ENCODE results near the gene ZNF205. TPM values are rescaled to one million over a fixed set of nuclear protein-coding genes. Genes with fewer than 3 reads are reported as not detected.

ZNF205 gene
- 19.7 and 21.1 TPM in 2 replicates for total RNA-seq
- long read RNA-seq, partial matches to known transcripts, result 1 of 1 reads
- long read RNA-seq, other reads (novel, unspliced or antisense), result 0 of 1 reads

GRCh38 chr16:3112058-3112880 is at the start of gene ZNF205:
Gene ZNF205, plus strand, starts transcription at chr16:3112586. Its CDS starts 845 bp downstream, at chr16:3113431.
- no peak for TF ChIP-seq CTCF (conservative IDR thresholded peaks at IDR 0.05)
- Mint-ChIP-seq H3K4me3 (peak within 1 kb of the TSS; percentile 82), H3K27ac (ENCODE audit: unreplicated experiment) (peak within 1 kb of the TSS; percentile 94), H3K9me3 (no peaks in the 10 kb centered on the region), H3K36me3 (ENCODE audit: low read depth) (no peaks in the 10 kb centered on the region), H3K27me3 (ENCODE audit: low read depth) (peaks cover 1% of the 10 kb centered on the region), H3K4me1 (peaks cover 29% of the 10 kb centered on the region)
- peak; percentile 72 for DNase-seq (ENCODE audit: low read depth, low spot score)

- Mint-ChIP-seq H3K4me3 (no peak overlapping the region), H3K36me3 (ENCODE audit: low read depth) (no peaks in the 10 kb centered on the region), H3K27ac (ENCODE audit: unreplicated experiment) (no peak overlapping the region), H3K27me3 (ENCODE audit: low read depth) (peaks cover 2% of the 10 kb centered on the region), H3K9me3 (no peaks in the 10 kb centered on the region), H3K4me1 (peaks cover 7% of the 10 kb centered on the region)
- DNase-seq (ENCODE audit: low read depth, low spot score), result no peak
- no peak for TF ChIP-seq CTCF (conservative IDR thresholded peaks at IDR 0.05)
Measured at GRCh38 chr16:3063625-3064386, 48.6 kb upstream of the ZNF205 start.

GRCh38 chr16:3065069-3065741 is 47.2 kb upstream of the ZNF205 start, which contains the start of gene IL32:
Gene IL32, plus strand, starts transcription at chr16:3065640. Its CDS starts 172 bp downstream, at chr16:3065812.
- no peak within 1 kb of the TSS for H3K4me3 Mint-ChIP-seq
- no peak for TF ChIP-seq CTCF (conservative IDR thresholded peaks at IDR 0.05)
- no peaks in the 10 kb centered on the region for H3K4me1 Mint-ChIP-seq
- peaks cover 5% of the 10 kb centered on the region for H3K27me3 Mint-ChIP-seq (ENCODE audit: low read depth)
- no peak for DNase-seq (ENCODE audit: low read depth, low spot score)
- no peaks in the 10 kb centered on the region for H3K9me3 Mint-ChIP-seq
- H3K36me3 Mint-ChIP-seq (ENCODE audit: low read depth), result no peaks in the 10 kb centered on the region
- H3K27ac Mint-ChIP-seq (ENCODE audit: unreplicated experiment), result peak within 1 kb of the TSS; percentile 91

GRCh38 chr16:3065742-3066439 is 46.5 kb upstream of the ZNF205 start:
- no peak for DNase-seq (ENCODE audit: low read depth, low spot score)
- H3K4me3 Mint-ChIP-seq, result no peak overlapping the region
- H3K36me3 Mint-ChIP-seq (ENCODE audit: low read depth), result no peaks in the 10 kb centered on the region
- H3K4me1 Mint-ChIP-seq, result no peaks in the 10 kb centered on the region
- H3K9me3 Mint-ChIP-seq, result no peaks in the 10 kb centered on the region
- peaks cover 2% of the 10 kb centered on the region for H3K27me3 Mint-ChIP-seq (ENCODE audit: low read depth)
- no peak for TF ChIP-seq CTCF (conservative IDR thresholded peaks at IDR 0.05)
- H3K27ac Mint-ChIP-seq (ENCODE audit: unreplicated experiment), result peak overlapping the region; percentile 91

- Mint-ChIP-seq H3K4me1 (no peaks in the 10 kb centered on the region), H3K4me3 (no peak overlapping the region), H3K27me3 (ENCODE audit: low read depth) (peaks cover 2% of the 10 kb centered on the region), H3K27ac (ENCODE audit: unreplicated experiment) (no peak overlapping the region), H3K9me3 (no peaks in the 10 kb centered on the region), H3K36me3 (ENCODE audit: low read depth) (no peaks in the 10 kb centered on the region)
- no peak for TF ChIP-seq CTCF (conservative IDR thresholded peaks at IDR 0.05)
- no peak for DNase-seq (ENCODE audit: low read depth, low spot score)
Measured at GRCh38 chr16:3066440-3066748, 46.0 kb upstream of the ZNF205 start.

Data from neural crest cell (in vitro differentiated cells).